Activated CD4-positive, alpha-beta T cell treated with anti-CD3 and anti-CD28 coated beads for 1 hour (primary cell): Measurements from ENCODE around the gene FCHSD1.
A peak's percentile ranks its signal among the peaks of the same experiment; 100 is the strongest.

ENCODE experiments used
- DNase-seq: peaks from one replicate; pipeline ENCODE4 v3.0.0-alpha.2; 2020

FCHSD1 gene

GRCh38 chr5:141650851-141651727, at the start of gene FCHSD1:
TSS of gene FCHSD1 (minus strand) at chr5:141651418. CDS start at chr5:141651368, 50 bp downstream.
- peak; percentile 68 for DNase-seq

- no peak for DNase-seq
Measured at GRCh38 chr5:141697586-141697985, 46.4 kb upstream of the FCHSD1 start.

- no peak for DNase-seq
Measured at GRCh38 chr5:141696431-141696830, 45.2 kb upstream of the FCHSD1 start.

DNA sequence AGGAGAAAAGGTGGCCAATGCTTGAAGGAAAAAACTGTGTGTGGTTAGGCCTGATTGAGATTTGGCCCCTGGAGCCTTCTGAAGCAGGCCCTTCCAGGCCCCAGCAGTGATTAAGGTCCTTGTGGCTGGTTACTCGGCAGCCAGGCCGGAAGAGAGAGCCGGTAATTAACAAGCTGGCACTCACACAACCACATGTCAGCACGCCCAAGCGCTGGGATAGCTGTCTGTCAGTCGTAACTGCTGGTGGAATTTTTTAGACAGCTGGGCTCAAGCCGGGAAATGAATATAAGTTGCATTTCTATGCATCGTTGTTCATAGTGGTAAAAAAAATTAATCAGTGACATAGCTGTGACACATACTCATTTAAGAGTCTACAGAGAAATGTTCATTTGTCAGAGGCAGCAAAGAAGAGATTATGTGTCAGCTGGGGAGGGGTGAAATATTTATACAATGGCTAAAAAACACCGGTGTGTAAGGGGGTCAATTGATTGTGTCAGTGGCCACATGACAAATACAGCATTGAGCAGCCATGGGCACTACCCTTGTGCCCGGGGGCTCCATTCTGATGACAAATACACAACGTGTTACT, 44.5 kb upstream of the FCHSD1 start:
- DNase-seq: no peak

DNA sequence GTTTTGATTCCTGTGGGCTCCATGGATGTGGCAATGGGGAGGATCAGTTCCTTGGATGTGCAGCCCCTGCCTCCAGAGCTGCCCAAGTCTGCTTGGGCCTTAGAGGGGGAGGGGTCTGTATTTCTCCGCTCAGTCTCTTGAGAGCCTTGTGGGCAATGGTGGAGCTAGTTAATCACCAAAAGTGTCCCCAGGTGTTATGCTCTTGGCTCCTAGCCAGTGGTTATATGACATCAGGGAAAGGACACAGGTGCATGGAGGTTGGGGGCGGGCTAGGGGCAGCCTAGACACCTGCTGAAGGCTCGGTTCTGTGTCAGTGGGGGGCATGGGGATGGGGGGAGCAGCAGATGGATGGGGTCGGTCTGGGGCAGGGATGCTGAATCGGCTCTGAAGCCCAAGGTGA, 43.3 kb upstream of the FCHSD1 start:
- no peak for DNase-seq

DNA sequence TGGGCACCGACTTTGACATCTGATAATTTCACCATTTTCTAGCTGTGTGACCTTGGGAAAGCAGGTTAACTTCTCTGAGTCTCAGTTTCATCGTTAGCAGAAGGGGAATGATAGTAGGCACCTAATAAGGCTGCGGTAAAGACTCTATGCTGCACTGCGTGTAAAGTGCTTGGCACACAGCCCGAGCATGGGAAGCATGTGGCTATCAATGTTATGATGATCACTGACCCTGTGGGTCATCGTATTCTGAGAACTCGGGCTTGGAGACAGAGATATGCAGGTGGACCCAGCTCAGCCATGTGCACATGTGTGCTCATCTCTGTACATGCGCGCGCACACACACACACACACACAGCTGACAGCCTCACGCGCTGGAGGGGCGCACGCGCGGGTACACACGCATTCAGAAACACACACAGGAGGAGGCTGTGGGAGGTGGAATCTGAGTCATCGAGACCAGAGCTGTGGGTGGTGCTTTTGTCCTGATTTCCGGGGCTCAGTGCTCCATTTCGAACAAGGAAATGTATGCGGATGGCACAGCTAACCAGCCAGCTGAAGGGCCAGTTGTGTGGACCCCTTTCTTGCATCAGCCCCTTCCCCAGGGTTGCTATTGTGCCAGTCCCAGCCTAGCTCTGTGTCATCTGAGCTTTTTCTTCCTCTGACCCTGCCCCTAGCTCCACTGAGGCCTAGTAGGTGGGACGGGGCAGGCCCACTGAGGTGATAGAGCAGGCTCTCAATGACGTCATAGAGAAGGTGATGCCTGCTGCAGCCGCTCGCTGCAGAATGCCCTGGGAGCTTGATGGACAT, 41.9 kb upstream of the FCHSD1 start:
- DNase-seq: peak; percentile 56

DNA sequence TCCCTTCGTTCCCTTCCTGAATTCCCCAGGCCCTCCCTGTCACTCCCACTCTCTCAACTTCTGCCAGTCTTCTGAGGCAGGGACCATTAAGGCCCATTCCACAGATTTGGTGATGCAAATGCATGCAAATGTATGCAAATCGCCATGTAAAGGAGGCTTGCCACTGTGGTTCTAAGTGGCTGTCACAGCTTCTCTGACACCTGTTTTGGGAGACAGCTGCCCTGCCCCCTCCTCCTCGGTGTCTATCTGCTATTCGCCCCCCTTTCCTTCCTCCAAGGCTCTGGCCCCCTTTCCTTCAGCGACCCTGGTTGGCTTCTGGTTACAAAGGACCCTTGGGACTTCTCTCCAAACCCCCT, 41.3 kb upstream of the FCHSD1 start:
- DNase-seq: no peak

DNA sequence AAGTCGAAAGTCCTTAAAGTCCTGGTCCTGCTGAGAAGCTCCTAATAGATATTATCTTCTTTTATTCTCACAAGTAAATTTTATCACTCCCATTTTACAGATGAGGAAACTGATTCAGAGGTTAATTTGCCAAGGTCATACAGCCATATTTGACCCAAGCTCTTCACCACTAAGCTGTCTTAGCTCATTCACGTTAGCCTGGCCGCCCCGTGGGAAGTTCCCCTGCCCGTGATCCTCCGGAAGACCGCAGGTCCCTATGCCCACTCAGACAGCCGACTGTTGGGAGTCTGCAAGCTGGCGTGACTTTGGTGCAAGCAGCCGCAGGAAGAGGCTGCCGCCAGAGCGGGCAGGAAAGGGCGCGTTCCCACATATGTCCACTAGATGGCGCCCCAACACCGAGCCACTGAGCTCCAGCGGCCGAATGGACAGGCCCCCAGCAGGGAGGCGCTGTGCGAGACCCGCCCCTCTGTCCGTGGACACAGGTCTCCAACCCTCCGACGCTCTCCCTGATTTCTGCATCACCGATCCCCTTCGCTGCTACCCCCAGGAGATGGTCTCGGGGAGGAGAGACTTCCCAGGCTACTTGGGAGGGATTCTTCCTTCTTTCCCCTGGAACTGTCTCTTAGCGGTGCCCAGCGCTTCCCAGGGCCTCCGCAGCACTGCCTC, 40.8 kb upstream of the FCHSD1 start:
- DNase-seq: peak; percentile 77

DNA sequence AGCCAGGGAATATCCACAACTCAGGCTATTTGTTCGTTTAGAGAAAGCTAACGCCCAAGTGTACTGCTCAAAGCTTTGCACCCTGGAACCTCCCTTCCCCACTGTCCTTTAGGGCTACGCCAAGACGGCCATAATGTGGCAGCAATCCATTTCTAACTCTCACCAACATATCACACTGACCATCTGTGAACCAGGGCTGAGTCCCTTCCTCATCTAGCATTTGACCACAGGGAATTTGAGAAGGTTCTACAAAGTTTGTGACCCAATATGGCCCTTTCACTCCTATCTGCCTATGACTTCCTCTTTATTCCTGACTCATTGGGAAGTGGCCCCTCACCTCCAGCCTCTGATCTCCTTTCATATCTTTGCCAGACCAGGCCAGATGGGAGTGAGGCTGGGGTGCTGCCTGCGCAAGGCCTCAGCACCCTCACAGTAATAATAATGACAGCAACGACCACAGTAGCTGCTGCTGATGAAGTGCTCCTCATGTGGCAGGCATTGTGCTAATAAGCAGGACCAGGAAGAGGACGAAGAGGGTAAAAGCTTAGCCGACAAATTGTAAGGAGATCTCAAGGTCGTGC, 40.2 kb upstream of the FCHSD1 start:
- DNase-seq: no peak

GRCh38 chr5:141686648-141687416, 35.6 kb upstream of the FCHSD1 start:
- DNase-seq: no peak

- no peak for DNase-seq
Measured at GRCh38 chr5:141685591-141685990, 34.4 kb upstream of the FCHSD1 start.

DNA sequence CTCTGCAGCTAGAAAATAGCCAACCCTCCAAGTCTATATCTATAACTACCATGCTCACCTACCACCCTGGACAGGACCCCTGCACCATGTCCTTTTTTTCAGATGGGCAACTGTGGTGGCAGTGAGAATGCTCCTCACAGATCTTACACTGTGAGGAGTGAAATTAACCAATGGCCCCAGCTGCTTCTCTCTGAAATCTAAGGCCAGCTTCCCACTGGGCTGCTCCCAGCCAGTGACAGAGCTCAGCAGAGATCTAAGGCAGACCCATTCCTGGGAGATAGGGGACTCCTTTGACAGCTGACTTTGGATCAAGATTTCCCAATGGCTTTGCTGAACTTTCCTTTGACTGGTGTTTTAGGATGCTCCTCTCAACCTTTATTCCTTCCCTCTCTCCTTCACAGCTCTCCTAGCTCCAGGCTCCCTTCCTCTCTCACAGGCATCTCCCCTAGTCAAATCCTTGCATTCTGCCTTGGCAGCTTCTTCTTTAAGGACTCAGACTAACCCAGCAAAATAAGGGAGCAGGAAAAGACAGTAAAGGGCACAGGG, 32.5 kb upstream of the FCHSD1 start:
- DNase-seq: no peak

GRCh38 chr5:141681695-141682641, 30.8 kb upstream of the FCHSD1 start, which contains the start of gene ARAP3:
TSS of gene ARAP3 (minus strand) at chr5:141682230. CDS start at chr5:141680486, 1,744 bp downstream.
- no peak for DNase-seq

DNA sequence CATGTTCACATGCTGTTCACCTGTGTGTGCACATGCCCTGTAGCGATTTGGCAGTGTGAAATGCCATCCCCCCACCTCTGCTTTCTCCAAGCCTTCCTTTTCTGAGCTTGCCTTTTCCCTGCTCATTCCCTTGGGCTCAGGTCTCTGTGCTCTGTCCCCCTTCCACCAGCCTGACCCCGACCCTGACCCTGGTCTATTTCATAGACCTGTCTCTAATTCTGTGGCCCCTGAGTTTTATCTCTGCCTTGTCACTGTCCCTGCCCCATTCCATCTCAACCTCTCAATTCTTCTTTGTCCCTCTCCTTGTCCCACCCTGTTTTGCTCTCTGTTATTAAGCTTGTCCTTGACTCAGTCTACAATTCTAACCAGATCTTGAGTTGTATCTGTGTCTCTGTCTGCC, 30.1 kb upstream of the FCHSD1 start:
- DNase-seq: no peak

- no peak for DNase-seq
Measured at GRCh38 chr5:141680751-141681201, 29.6 kb upstream of the FCHSD1 start.

DNA sequence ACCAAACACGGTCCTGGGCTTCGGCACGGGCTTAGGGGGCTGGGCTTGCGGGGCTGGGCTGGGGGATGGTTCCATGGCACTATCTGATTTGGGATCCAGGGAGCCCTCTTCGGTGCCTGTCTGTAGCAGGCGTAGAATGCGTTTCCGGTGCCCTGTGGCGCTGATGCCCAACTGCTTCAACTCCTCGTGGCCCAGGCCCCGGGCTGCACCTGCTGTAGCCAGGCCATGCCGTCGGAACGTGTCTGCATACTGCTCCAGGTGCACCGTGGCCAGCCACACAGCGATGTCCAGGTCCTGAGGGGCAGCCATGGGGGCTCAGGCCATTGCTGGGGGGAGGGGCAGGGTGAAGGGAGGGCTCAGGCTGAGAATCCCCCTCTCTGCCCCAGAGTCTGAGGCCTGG, 29.0 kb upstream of the FCHSD1 start:
- no peak for DNase-seq

GRCh38 chr5:141677415-141677814, 26.2 kb upstream of the FCHSD1 start:
- DNase-seq: no peak

GRCh38 chr5:141675672-141676071, 24.5 kb upstream of the FCHSD1 start:
- DNase-seq: no peak

GRCh38 chr5:141674747-141675146, 23.5 kb upstream of the FCHSD1 start:
- DNase-seq: no peak
